ENCODE results near the gene MYL2. TPM values are rescaled to one million over a fixed set of nuclear protein-coding genes. Genes with fewer than 3 reads are reported as not detected.

MYL2 gene
- total and polyA plus RNA-seq, 2 donors (not counting 1 experiment from before 2014, with no cell fraction given), result 0.18 to 0.39 TPM

- ATAC-seq (ENCODE audit: low read depth) (no peak), DNase-seq (no peak)
- Mint-ChIP-seq H3K4me3 (peak overlapping the region; percentile 16), H3K4me1 (peaks cover 4% of the 10 kb centered on the region), H3K27ac (no peak overlapping the region), H3K9me3 (ENCODE audit: insufficient read depth) (no peaks in the 10 kb centered on the region), H3K27me3 (no peaks in the 10 kb centered on the region)
- Histone ChIP-seq H3K9ac (ENCODE audit: low read length) (no peak overlapping the region), H3K27me3 (replicated peaks in 1 of 4; ENCODE audit: control extremely low read depth in 1 of 4, control insufficient read depth in 3 of 4, insufficient read depth in 4 of 4, low read length in 3 of 4) (no peaks in the 10 kb centered on the region), H3K9me3 (ENCODE audit: control extremely low read depth in 1 of 3, control insufficient read depth in 2 of 3, insufficient read depth in 1 of 3, low read length in 2 of 3) (no peaks in the 10 kb centered on the region), H3K79me2 (ENCODE audit: control insufficient read depth, insufficient read depth, low read length) (no peaks in the 10 kb centered on the region), H3K4me1 (ENCODE audit: control insufficient read depth in 2 of 2, insufficient read depth in 2 of 2, low read length in 2 of 2) (peaks cover 0 to 10% of the 10 kb centered on the region in 2 donors), H4K20me1 (ENCODE audit: control insufficient read depth, insufficient read depth, low read length, poor library complexity, severe bottlenecking) (no peaks in the 10 kb centered on the region), H3K27ac (ENCODE audit: low read length in 2 of 2) (no peak overlapping the region), H2AFZ (ENCODE audit: insufficient read depth, low read depth, low read length, poor library complexity, severe bottlenecking) (no peak overlapping the region), H3K4me2 (replicated peaks; ENCODE audit: low read depth, low read length, poor library complexity, severe bottlenecking) (no peak overlapping the region), H3K4me3 (ENCODE audit: control extremely low read depth in 1 of 5, extremely low read depth in 1 of 5, insufficient read depth in 1 of 5, low read depth in 2 of 5, low read length in 4 of 5) (no peak overlapping the region), H3K36me3 (replicated peaks in 1 of 2; ENCODE audit: control extremely low read depth in 1 of 2, control insufficient read depth in 1 of 2, extremely low read depth in 1 of 2, insufficient read depth in 2 of 2, low read length in 1 of 2) (no peaks in the 10 kb centered on the region)
- intact Hi-C loops (cut with micrococcal nuclease), result loop anchor here (5.0 kb wide), 1 partner anchor 58 kb away; no protein-coding TSS in a partner anchor
- CTCF ChIA-PET, result interaction anchor here (0.7 to 2.3 kb wide), 3 partner anchors 8 to 283 kb away, joined by 3 to 8 read pairs (median 5); no protein-coding TSS in a partner anchor
- TF ChIP-seq EZH2 (IDR thresholded peaks at IDR 0.05; ENCODE audit: borderline replicate concordance, insufficient read depth, low read depth, low read length, poor library complexity, severe bottlenecking) (no peak), CTCF (IDR thresholded peaks at IDR 0.05) (no peak)
- POLR2A ChIA-PET, result no interaction called here
- 100% methylated on average over 5 of the region's 6 CpGs for WGBS (ENCODE audit: insufficient coverage)
Observed at GRCh38 chr12:110885152-110885840, 35.1 kb downstream of the MYL2 start.

GRCh38 chr12:110883251-110883650, 37.1 kb downstream of the MYL2 start:
- Mint-ChIP-seq H3K4me3 (no peak overlapping the region), H3K9me3 (ENCODE audit: insufficient read depth) (no peaks in the 10 kb centered on the region), H3K4me1 (peaks cover 4% of the 10 kb centered on the region), H3K27me3 (peaks cover 9% of the 10 kb centered on the region), H3K27ac (no peak overlapping the region)
- Histone ChIP-seq H3K79me2 (ENCODE audit: control insufficient read depth, insufficient read depth, low read length) (no peaks in the 10 kb centered on the region), H4K20me1 (ENCODE audit: control insufficient read depth, insufficient read depth, low read length, poor library complexity, severe bottlenecking) (no peaks in the 10 kb centered on the region), H3K9ac (ENCODE audit: low read length) (no peak overlapping the region), H3K4me2 (replicated peaks; ENCODE audit: low read depth, low read length, poor library complexity, severe bottlenecking) (no peak overlapping the region), H3K4me3 (ENCODE audit: control extremely low read depth in 1 of 5, extremely low read depth in 1 of 5, insufficient read depth in 1 of 5, low read depth in 2 of 5, low read length in 4 of 5) (no peak overlapping the region), H3K4me1 (ENCODE audit: control insufficient read depth in 2 of 2, insufficient read depth in 2 of 2, low read length in 2 of 2) (peaks cover 0 to 9% of the 10 kb centered on the region in 2 donors), H3K27ac (ENCODE audit: low read length in 2 of 2) (no peak overlapping the region), H3K27me3 (replicated peaks in 1 of 4; ENCODE audit: control extremely low read depth in 1 of 4, control insufficient read depth in 3 of 4, insufficient read depth in 4 of 4, low read length in 3 of 4) (peaks cover 0 to 2% (median 0%) of the 10 kb centered on the region in 4 experiments), H2AFZ (ENCODE audit: insufficient read depth, low read depth, low read length, poor library complexity, severe bottlenecking) (no peak overlapping the region), H3K9me3 (ENCODE audit: control extremely low read depth in 1 of 3, control insufficient read depth in 2 of 3, insufficient read depth in 1 of 3, low read length in 2 of 3) (no peaks in the 10 kb centered on the region), H3K36me3 (replicated peaks in 1 of 2; ENCODE audit: control extremely low read depth in 1 of 2, control insufficient read depth in 1 of 2, extremely low read depth in 1 of 2, insufficient read depth in 2 of 2, low read length in 1 of 2) (no peaks in the 10 kb centered on the region)
- no peak for TF ChIP-seq EZH2 (IDR thresholded peaks at IDR 0.05; ENCODE audit: borderline replicate concordance, insufficient read depth, low read depth, low read length, poor library complexity, severe bottlenecking)
- TF ChIP-seq CTCF (IDR thresholded peaks at IDR 0.05), result no peak
- intact Hi-C loops (cut with micrococcal nuclease), result no loop called here
- ATAC-seq (ENCODE audit: low read depth) (no peak), DNase-seq (no peak)
- 91% methylated on average over 3 of the region's 4 CpGs for WGBS (ENCODE audit: insufficient coverage)
- ChIA-PET POLR2A (no interaction called here), CTCF (interaction anchor here (1.0 to 2.5 kb wide), 3 partner anchors 10 to 524 kb away, joined by 3 to 9 read pairs (median 8); no protein-coding TSS in a partner anchor)

Measured in B cell (primary cell).